T-cell (primary cell): ENCODE data around the gene ACAT2. TPM values are rescaled to one million over a fixed set of nuclear protein-coding genes. Genes with fewer than 3 reads are reported as not detected.
A peak's percentile ranks its signal among the peaks of the same experiment; 100 is the strongest.
"Not testable (repeated sequence)": the region's sequence is repeated elsewhere in the genome, so short reads cannot be mapped to it uniquely, and the experiment has no call there.

ENCODE experiments used
- ATAC-seq, 4 experiments: fragments of 200-7000 bp in 3 of 4; fragments of 150-1000 bp in 1 of 4; cut with Tn5 transposase; replicated peaks in 1 of 4; 1 replicate in 3 of 4; 2 replicates in 1 of 4; pipeline ENCODE4 v1.10.0; 2021; ENCODE audit warnings: moderate library complexity in 3 of 4, mild to moderate bottlenecking in 2 of 4, moderate number of reproducible peaks in 1 of 4
- CTCF ChIA-PET, 2 donors: fragments of 300-600 bp; sonication (Branson Sonifier 250); formaldehyde crosslinking; loops; one replicate each; lab custom pipeline; 2022; ENCODE audit warnings: antibody characterized with exemption in 2 of 2; lab: Charles Lee
- POLR2A ChIA-PET, 2 donors: fragments of 300-600 bp; sonication (Branson Sonifier 250); formaldehyde crosslinking; loops; one replicate each; lab custom pipeline; 2022; ENCODE audit warnings: antibody characterized with exemption in 2 of 2; lab: Charles Lee
- DNase-seq, 35 experiments: peaks; one replicate each; pipeline versions ENCODE4 v3.0.0 to v3.0.0-alpha.2; 2013 to 2023
- H3K27ac ChIP-seq: one replicate; pipeline ENCODE4 v1.5.1; 2013; ENCODE audit warnings: low read length
- H3K27me3 ChIP-seq, 2 experiments: replicated peaks in 1 of 2; 1 replicate in 1 of 2; 2 replicates in 1 of 2; pipeline versions ENCODE4 v1.6.1 to v1.7.0; 2013; ENCODE audit warnings: low read length in 1 of 2, mixed read lengths in 1 of 2; ENCODE audit not compliant: control insufficient read depth in 2 of 2, insufficient read depth in 2 of 2; ENCODE audit errors: extremely low read depth in 1 of 2
- H3K36me3 ChIP-seq, 2 donors: 1 replicate in 1 of 2; 2 replicates in 1 of 2; pipeline versions ENCODE4 v1.6.1 to v1.7.0; 2013; ENCODE audit warnings: low read length in 1 of 2; ENCODE audit not compliant: control insufficient read depth in 2 of 2, insufficient read depth in 1 of 2; ENCODE audit errors: extremely low read depth in 1 of 2
- H3K4me1 ChIP-seq, 2 experiments: 1 replicate in 1 of 2; 2 replicates in 1 of 2; pipeline versions ENCODE4 v1.6.1 to v1.7.0; 2013; ENCODE audit warnings: low read length in 2 of 2, mixed read lengths in 1 of 2; ENCODE audit not compliant: insufficient read depth in 2 of 2, control insufficient read depth in 1 of 2; ENCODE audit errors: extremely low read depth in 1 of 2
- H3K4me3 ChIP-seq, 2 donors: 1 replicate in 1 of 2; 2 replicates in 1 of 2; pipeline versions ENCODE4 v1.5.1 to v1.7.0; 2013; ENCODE audit warnings: mild to moderate bottlenecking in 2 of 2, low read length in 1 of 2, moderate library complexity in 1 of 2; ENCODE audit not compliant: control insufficient read depth in 1 of 2; ENCODE audit errors: extremely low read depth in 1 of 2
- H3K9me3 ChIP-seq: 2 replicates; pipeline ENCODE4 v1.7.0; 2013
- H3K27ac Mint-ChIP-seq, 2 donors: one replicate each; pipeline ENCODE4 v1.8.0; 2020 to 2021; ENCODE audit warnings: mild to moderate bottlenecking in 2 of 2, mixed read lengths in 2 of 2
- H3K27me3 Mint-ChIP-seq, 2 donors: one replicate each; pipeline ENCODE4 v1.8.0; 2021 to 2022; ENCODE audit warnings: mixed read lengths in 2 of 2
- H3K36me3 Mint-ChIP-seq: one replicate; pipeline ENCODE4 v1.8.0; 2021; ENCODE audit warnings: mixed read lengths
- H3K4me1 Mint-ChIP-seq, 3 donors: one replicate each; pipeline ENCODE4 v1.8.0; 2020 to 2022; ENCODE audit warnings: mixed read lengths in 3 of 3, mild to moderate bottlenecking in 1 of 3
- H3K4me3 Mint-ChIP-seq, 3 donors: one replicate each; pipeline ENCODE4 v1.8.0; 2020 to 2022; ENCODE audit warnings: mild to moderate bottlenecking in 3 of 3, mixed read lengths in 3 of 3, moderate library complexity in 3 of 3
- H3K9me3 Mint-ChIP-seq, 3 donors: one replicate each; pipeline ENCODE4 v1.8.0; 2020 to 2022; ENCODE audit warnings: mixed read lengths in 3 of 3
- WGBS: methylation state at CpG from one replicate; pipeline ENCODE4 v1.1.5; 2013; ENCODE audit warnings: missing lambda C conversion rate; ENCODE audit not compliant: insufficient coverage; 5-methylcytosine and 5-hydroxymethylcytosine counted together
- total RNA-seq, 35 experiments: library from RNA in 6 of 35; stranded (reverse) in 6 of 35; fragments of 120-200 nt in 1 of 35; gene quantifications; one replicate each; pipeline versions ENCODE4 v1.2.1 to v1.2.4 and lab custom pipeline; 2013 to 2026

Gene ACAT2
- total RNA-seq, 5 donors from 2014 or later (not counting 1 experiment from before 2014, with no cell fraction given), result 21.5 to 28.2 (median 27.4) TPM

GRCh38 chr6:159727717-159728445, 34.0 kb upstream of the ACAT2 start:
- Mint-ChIP-seq H3K4me3 (peak overlapping the region; percentile 89 to 95 (median 91)), H3K27ac (peak overlapping the region; percentile 91 to 92), H3K27me3 (no peaks in the 10 kb centered on the region), H3K4me1 (peaks cover 71 to 72% (median 71%) of the 10 kb centered on the region in 3 donors), H3K36me3 (peaks cover 13% of the 10 kb centered on the region), H3K9me3 (peaks cover 0 to 5% (median 5%) of the 10 kb centered on the region in 3 donors)
- Histone ChIP-seq H3K9me3 (no peaks in the 10 kb centered on the region), H3K27me3 (no peaks in the 10 kb centered on the region), H3K4me1 (peaks cover 27 to 39% of the 10 kb centered on the region in 2 experiments), H3K4me3 (peak overlapping the region; percentile 91 to 93), H3K36me3 (peaks cover 0 to 3% of the 10 kb centered on the region in 2 donors), H3K27ac (peak overlapping the region; percentile 85)
- ATAC-seq (peak; percentile 10 to 31 (median 24)), DNase-seq (peak in 16 of 35 experiments; percentile 3 to 45 (median 25))
- ChIA-PET CTCF (interaction anchor here (0.5 to 1.4 kb wide), 5 partner anchors 10 to 60 kb away, joined by 3 to 7 read pairs (median 4); partner anchors contain the start of gene ACAT2 (in 1 of the 2)), POLR2A (interaction anchor here (0.5 to 2.1 kb wide), 8 partner anchors 10 to 62 kb away, joined by 3 to 11 read pairs (median 6); partner anchors contain the start of genes MRPL18 (in 2 of the 2), TCP1 (in 2 of the 2) and ACAT2 (in 1 of the 2))
- WGBS, result under 1% methylated on average over 35 of the region's 44 CpGs

GRCh38 chr6:159728531-159728964, 33.3 kb upstream of the ACAT2 start:
- H3K27me3 ChIP-seq, result no peaks in the 10 kb centered on the region
- H3K4me1 ChIP-seq, result peaks cover 32 to 39% of the 10 kb centered on the region in 2 experiments
- DNase-seq, result peak in 1 of 35 experiments; percentile 31
- Mint-ChIP-seq H3K4me3 (peak overlapping the region; percentile 89 to 95 (median 91)), H3K4me1 (peaks cover 70 to 71% (median 71%) of the 10 kb centered on the region in 3 donors), H3K9me3 (no peaks in the 10 kb centered on the region), H3K36me3 (peaks cover 9% of the 10 kb centered on the region), H3K27me3 (no peaks in the 10 kb centered on the region), H3K27ac (peak overlapping the region; percentile 91 to 92)
- WGBS, result 0% methylated on average over 2 of the region's 9 CpGs
- CTCF ChIA-PET, result interaction anchor here (0.6 to 1.2 kb wide), 2 partner anchors 32 to 61 kb away, joined by 3 read pairs; partner anchors contain the start of gene TCP1 (in 1 of the 2)
- peak overlapping the region; percentile 91 to 93 for H3K4me3 ChIP-seq
- POLR2A ChIA-PET, result interaction anchor here (0.5 to 2.0 kb wide), 10 partner anchors 10 to 62 kb away, joined by 3 to 11 read pairs (median 4); partner anchors contain the start of genes ACAT2 (in 1 of the 2), MRPL18 (in 1 of the 2) and TCP1 (in 1 of the 2)
- H3K36me3 ChIP-seq, result peaks cover 0 to 3% of the 10 kb centered on the region in 2 donors
- no peak for ATAC-seq
- no peaks in the 10 kb centered on the region for H3K9me3 ChIP-seq
- peak overlapping the region; percentile 85 for H3K27ac ChIP-seq

- Histone ChIP-seq H3K9me3 (no peaks in the 10 kb centered on the region), H3K4me3 (peak overlapping the region; percentile 6 to 9), H3K27me3 (no peaks in the 10 kb centered on the region), H3K36me3 (peaks cover 0 to 3% of the 10 kb centered on the region in 2 donors), H3K4me1 (peaks cover 41 to 45% of the 10 kb centered on the region in 2 experiments), H3K27ac (no peak overlapping the region)
- no peak for ATAC-seq
- Mint-ChIP-seq H3K27ac (peak overlapping the region in 1 of 2 donors; percentile 44), H3K9me3 (no peaks in the 10 kb centered on the region), H3K4me3 (peak overlapping the region; percentile 89 to 95 (median 91)), H3K36me3 (peaks cover 7% of the 10 kb centered on the region), H3K27me3 (no peaks in the 10 kb centered on the region), H3K4me1 (peaks cover 73 to 80% (median 75%) of the 10 kb centered on the region in 3 donors)
- CTCF ChIA-PET, result interaction anchor here in 1 of 2 donors (0.7 to 1.2 kb wide), 2 partner anchors 32 to 60 kb away, joined by 3 to 4 read pairs; partner anchors contain the start of genes ACAT2 and TCP1
- POLR2A ChIA-PET, result interaction anchor here in 1 of 2 donors (0.5 to 2.0 kb wide), 4 partner anchors 9 to 60 kb away, joined by 3 to 11 read pairs (median 4); partner anchors contain the start of genes MRPL18 and TCP1
- WGBS, result 20% methylated on average over 1 of the region's 4 CpGs
- DNase-seq, result peak in 1 of 35 experiments; percentile 22
Observed at GRCh38 chr6:159729598-159730331, 32.1 kb upstream of the ACAT2 start.

- no peaks in the 10 kb centered on the region for H3K9me3 ChIP-seq
- H3K4me3 ChIP-seq, result no peak overlapping the region
- Mint-ChIP-seq H3K27me3 (no peaks in the 10 kb centered on the region), H3K4me3 (peak overlapping the region; percentile 53 to 95 (median 89)), H3K36me3 (peaks cover 7% of the 10 kb centered on the region), H3K27ac (peak overlapping the region in 1 of 2 donors; percentile 55), H3K4me1 (peaks cover 74 to 80% (median 75%) of the 10 kb centered on the region in 3 donors), H3K9me3 (no peaks in the 10 kb centered on the region)
- POLR2A ChIA-PET, result interaction anchor here in 1 of 2 donors (0.5 kb wide), 1 partner anchor 29 kb away, joined by 3 read pairs; no protein-coding TSS in a partner anchor
- ATAC-seq (no peak), DNase-seq (no peak)
- H3K36me3 ChIP-seq, result peaks cover 0 to 3% of the 10 kb centered on the region in 2 donors
- H3K27ac ChIP-seq, result no peak overlapping the region
- H3K4me1 ChIP-seq, result peaks cover 42 to 48% of the 10 kb centered on the region in 2 experiments
- no peaks in the 10 kb centered on the region for H3K27me3 ChIP-seq
- 39% methylated on average over 3 of the region's 6 CpGs for WGBS
- CTCF ChIA-PET, result interaction anchor here in 1 of 2 donors (0.7 kb wide), 1 partner anchor 32 kb away, joined by 4 read pairs; the partner anchor contains the start of gene ACAT2
Observed at GRCh38 chr6:159730332-159730676, 31.5 kb upstream of the ACAT2 start.

GRCh38 chr6:159732550-159732949, 29.3 kb upstream of the ACAT2 start:
- not testable (repeated sequence) for H3K9me3 ChIP-seq, H3K9me3 Mint-ChIP-seq, ATAC-seq, H3K27me3 ChIP-seq, DNase-seq, H3K36me3 Mint-ChIP-seq, H3K27me3 Mint-ChIP-seq, H3K36me3 ChIP-seq, H3K27ac ChIP-seq, H3K27ac Mint-ChIP-seq, H3K4me3 ChIP-seq
- H3K4me1 ChIP-seq, result peaks cover 37 to 47% of the 10 kb centered on the region in 2 experiments
- Mint-ChIP-seq H3K4me3 (peak overlapping the region in 1 of 3 donors; percentile 52), H3K4me1 (peaks cover 70 to 75% (median 71%) of the 10 kb centered on the region in 3 donors)
- 50% methylated on average over 2 of the region's 12 CpGs for WGBS
- ChIA-PET CTCF (interaction anchor here (0.8 to 2.0 kb wide), 3 partner anchors 9 to 13 kb away, joined by 3 to 11 read pairs (median 4); no protein-coding TSS in a partner anchor), POLR2A (interaction anchor here (0.5 to 1.7 kb wide), 8 partner anchors 10 to 56 kb away, joined by 3 to 6 read pairs (median 4); partner anchors contain the start of gene TCP1 (in 1 of the 2))
